K562 (cell line): ENCODE results near the gene GOLIM4. TPM values are rescaled to one million over a fixed set of nuclear protein-coding genes. Genes with fewer than 3 reads are reported as not detected.
A peak's percentile ranks its signal among the peaks of the same experiment; 100 is the strongest.

ENCODE experiments used
- ATAC-seq: fragments of 200-7000 bp; cut with Tn5 transposase; 3 replicates; pipeline ENCODE4 v1.9.1; 2020; ENCODE audit warnings: moderate library complexity
- BruUV-seq: library from RNA; stranded (reverse); fragments of 400-500 nt; replicated peaks from 2 replicates; lab custom pipeline; 2021; lab: Mats Ljungman, UMichigan
- CTCF ChIA-PET: fragments of 300-600 bp; formaldehyde crosslinking; extraction: SDS; loops from one replicate; lab custom pipeline; 2021; ENCODE audit warnings: low intra/inter-chr PET ratio; lab: Yijun Ruan, JAX
- POLR2A ChIA-PET: fragments of 300-600, 350-650 bp; sonication (Branson Sonifier 250); formaldehyde crosslinking; extraction: SDS; loops from one replicate; lab custom pipeline; 2021; ENCODE audit warnings: antibody characterized with exemption, inconsistent platforms; lab: Yijun Ruan, JAX
- DNase-seq, 4 experiments: peaks; one replicate each; pipeline versions ENCODE4 v3.0.0 to v3.0.0-alpha.2; 2011 to 2018; ENCODE audit warnings: low spot score in 3 of 4, mixed read lengths in 3 of 4; ENCODE audit errors: extremely low read depth in 1 of 4
- FAIRE-seq: peaks from 2 replicates; lab custom pipeline; 2011; peaks lifted over from hg19 to GRCh38; lab: Jason Lieb, UNC
- H2AFZ ChIP-seq: 2 replicates; pipeline ENCODE4 v1.6.0; 2011; ENCODE audit warnings: low read depth, low read length, control low read depth, inconsistent platforms
- H3K27ac ChIP-seq: fragments of 200-600 bp; 3 replicates; pipeline ENCODE4 v1.8.0; 2011; ENCODE audit warnings: low read depth, mild to moderate bottlenecking, control low read depth, inconsistent platforms, low read length, moderate library complexity, mixed read lengths; ENCODE audit errors: extremely low read depth
- H3K27me3 ChIP-seq, 2 experiments: fragments of 300-600 bp in 1 of 2; 2 replicates in 1 of 2; 3 replicates in 1 of 2; pipeline versions ENCODE4 v1.6.0 to v1.8.0; 2011; ENCODE audit warnings: inconsistent platforms in 2 of 2, low read length in 2 of 2, mild to moderate bottlenecking in 1 of 2, mixed read lengths in 1 of 2, moderate library complexity in 1 of 2; ENCODE audit not compliant: control insufficient read depth in 2 of 2, insufficient read depth in 2 of 2
- H3K36me3 ChIP-seq: fragments of 300-600 bp; 3 replicates; pipeline ENCODE4 v1.8.0; 2011; ENCODE audit warnings: mild to moderate bottlenecking, low read length, inconsistent platforms; ENCODE audit not compliant: control insufficient read depth, insufficient read depth
- H3K4me1 ChIP-seq, 2 experiments: fragments of 200-600 bp in 1 of 2; replicated peaks in 1 of 2; 2 replicates in 1 of 2; 3 replicates in 1 of 2; pipeline versions ENCODE4 v1.5.1 to v1.8.0; 2011; ENCODE audit warnings: inconsistent platforms in 2 of 2, low read length in 2 of 2, mild to moderate bottlenecking in 1 of 2, mixed read lengths in 1 of 2, moderate library complexity in 1 of 2; ENCODE audit not compliant: control insufficient read depth in 2 of 2, insufficient read depth in 2 of 2
- H3K4me2 ChIP-seq: 2 replicates; pipeline ENCODE4 v1.6.1; 2011; ENCODE audit warnings: low read length, control low read depth, inconsistent platforms, mixed read lengths; ENCODE audit not compliant: insufficient read depth
- H3K4me3 ChIP-seq: fragments of 200-600 bp; sonication (generic), shearing (Covaris generic); 2 replicates; pipeline ENCODE4 v1.5.1; 2016; ENCODE audit warnings: control low read depth, inconsistent platforms
- H3K79me2 ChIP-seq: fragments of 200-600 bp; 3 replicates; pipeline ENCODE4 v1.8.0; 2011; ENCODE audit warnings: low read length, inconsistent platforms; ENCODE audit not compliant: control insufficient read depth, insufficient read depth
- H3K9ac ChIP-seq, 2 experiments: 2 replicates each; pipeline versions ENCODE4 v1.6.0 to v1.6.1; 2011; ENCODE audit warnings: low read depth in 2 of 2, low read length in 2 of 2, control low read depth in 1 of 2, inconsistent platforms in 1 of 2, mild to moderate bottlenecking in 1 of 2, mixed read lengths in 1 of 2; ENCODE audit not compliant: insufficient read depth in 1 of 2
- H3K9me1 ChIP-seq: one replicate; pipeline ENCODE4 v1.6.0; 2011; ENCODE audit warnings: inconsistent platforms, mild to moderate bottlenecking, low read length, moderate library complexity; ENCODE audit not compliant: control insufficient read depth, insufficient read depth
- H3K9me3 ChIP-seq: replicated peaks from 2 replicates; pipeline ENCODE4 v1.5.1; 2011; ENCODE audit warnings: low read depth, low read length, inconsistent platforms; ENCODE audit not compliant: control insufficient read depth, insufficient read depth
- H4K20me1 ChIP-seq: replicated peaks from 2 replicates; pipeline ENCODE4 v1.6.1; 2011; ENCODE audit warnings: low read length, inconsistent platforms, mixed read lengths; ENCODE audit not compliant: control insufficient read depth, insufficient read depth
- CBFA2T3 ChIP-seq: fragments of 450-650 bp; IDR thresholded peaks from 2 replicates; pipeline ENCODE4 v1.6.1; 2017
- CC2D1A ChIP-seq: fragments of 450-650 bp; IDR thresholded peaks from 2 replicates; pipeline ENCODE4 v1.6.1; 2017; ENCODE audit warnings: mild to moderate bottlenecking
- FOSL1 ChIP-seq: fragments of 200-800 bp; sonication (Bioruptor generic); conservative IDR thresholded peaks from 2 replicates; pipeline ENCODE4 v1.6.1; 2016; ENCODE audit warnings: missing genetic modification characterization, missing compliant biosample characterization
- FOXA3 ChIP-seq, 2 experiments: fragments of 450-650 bp in 1 of 2; sonication (generic) in 1 of 2; formaldehyde crosslinking; IDR thresholded peaks in 1 of 2; conservative IDR thresholded peaks in 1 of 2; 2 replicates each; pipeline versions ENCODE4 v1.4.0 to v1.8.0; 2020 to 2022; ENCODE audit warnings: mild to moderate bottlenecking in 2 of 2, missing genetic modification reagents in 1 of 2
- PTTG1 ChIP-seq: fragments of 450-650 bp; IDR thresholded peaks from 2 replicates; pipeline ENCODE4 v1.6.1; 2016; ENCODE audit warnings: low read depth, mild to moderate bottlenecking, missing genetic modification characterization, missing compliant biosample characterization
- RFX7 ChIP-seq: fragments of 250-450 bp; sonication (Bioruptor Pico); IDR thresholded peaks from 2 replicates; pipeline ENCODE4 v1.5.1; 2021; ENCODE audit warnings: mild to moderate bottlenecking
- SRSF3 ChIP-seq: fragments of 200-400 bp; formaldehyde crosslinking; IDR thresholded peaks from 2 replicates; pipeline ENCODE4 v1.6.1; 2016; ENCODE audit warnings: mild to moderate bottlenecking, low read length, moderate library complexity; ENCODE audit not compliant: insufficient read depth
- ZFP1 ChIP-seq: fragments of 450-650 bp; formaldehyde crosslinking; IDR thresholded peaks from 2 replicates; pipeline ENCODE4 v1.4.0; 2020; ENCODE audit warnings: mild to moderate bottlenecking, mixed read lengths
- ZNF184 ChIP-seq: sonication (generic); formaldehyde crosslinking; IDR thresholded peaks from 2 replicates; pipeline ENCODE4 v1.5.0; 2020; ENCODE audit warnings: missing genetic modification reagents
- ZNF830 ChIP-seq: fragments of 250-450 bp; sonication (Bioruptor Pico); IDR thresholded peaks from 2 replicates; pipeline ENCODE4 v1.5.0; 2021; ENCODE audit warnings: mild to moderate bottlenecking
- WGBS: fragments of 100-300 bp; shearing (Covaris generic); methylation state at CpG from one replicate; pipeline ENCODE4 v1.1.6; 2016; ENCODE audit warnings: low coverage, mixed read lengths; ENCODE audit not compliant: insufficient coverage; ENCODE audit errors: missing lambda C conversion rate; 5-methylcytosine and 5-hydroxymethylcytosine counted together
- in situ Hi-C: fragments of 300-500 bp; cut with MboI; formaldehyde crosslinking; loops from 4 replicates; pipeline ENCODE4 v1.15.0; 2018; ENCODE audit warnings: inconsistent platforms, mixed read lengths
- intact Hi-C: fragments of 100-400 bp; cut with micrococcal nuclease; formaldehyde crosslinking; loops from 2 replicates; pipeline ENCODE4 v1.14.2; 2022
- polyA plus RNA-seq, 8 experiments: library from polyadenylated mRNA; depleted of rRNA in 4 of 8; stranded (reverse) in 5 of 8; unstranded in 3 of 8; fragments of >200 nt; fragmentation: Nextera tagmentation in 2 of 8; fragmentation: Illumina TruSeq in 1 of 8; extraction: Ambion mirVana in 2 of 8; extraction: Trizol in 1 of 8; gene quantifications; 2 replicates each; pipeline versions ENCODE4 v1.2.1 to v1.2.3, GENCODE V29; 2011 to 2014; ENCODE audit warnings: inconsistent platforms in 1 of 8, missing spikeins in 1 of 8
- total RNA-seq, 7 experiments: library from RNA; depleted of rRNA in 6 of 7; stranded (reverse); fragments of >200 nt in 6 of 7; fragmentation: Illumina TruSeq in 2 of 7; extraction: Trizol in 2 of 7; gene quantifications; 2 replicates each; pipeline versions ENCODE4 v1.2.1 to v1.2.3, GENCODE V29; 2011 to 2021; ENCODE audit warnings: low replicate concordance in 1 of 7
- TF ChIP-seq, protein P1 (sequence below): fragments of 450-650 bp; IDR thresholded peaks from 2 replicates; pipeline ENCODE4 v1.6.1; 2016; ENCODE audit warnings: mild to moderate bottlenecking
- TF ChIP-seq, protein P2 (sequence below): sonication (generic); formaldehyde crosslinking; IDR thresholded peaks from 2 replicates; pipeline ENCODE4 v1.8.1; 2023; ENCODE audit warnings: mild to moderate bottlenecking, missing genetic modification reagents, moderate library complexity
- TF ChIP-seq, protein P3 (sequence below), 2 experiments: fragments of 450-650 bp in 1 of 2; sonication (generic) in 1 of 2; formaldehyde crosslinking in 1 of 2; IDR thresholded peaks in 1 of 2; conservative IDR thresholded peaks in 1 of 2; 2 replicates each; pipeline versions ENCODE4 v1.6.1 to v1.8.1; 2016 to 2023; ENCODE audit warnings: mild to moderate bottlenecking in 2 of 2, moderate library complexity in 2 of 2, inconsistent platforms in 1 of 2, missing genetic modification reagents in 1 of 2

Gene GOLIM4
- total and polyA plus RNA-seq, 9 of the 15 experiments (the other 6 are each of a cell fraction or from before 2014, with no cell fraction given), result 9.3 to 39.4 (median 31.0) TPM

DNA sequence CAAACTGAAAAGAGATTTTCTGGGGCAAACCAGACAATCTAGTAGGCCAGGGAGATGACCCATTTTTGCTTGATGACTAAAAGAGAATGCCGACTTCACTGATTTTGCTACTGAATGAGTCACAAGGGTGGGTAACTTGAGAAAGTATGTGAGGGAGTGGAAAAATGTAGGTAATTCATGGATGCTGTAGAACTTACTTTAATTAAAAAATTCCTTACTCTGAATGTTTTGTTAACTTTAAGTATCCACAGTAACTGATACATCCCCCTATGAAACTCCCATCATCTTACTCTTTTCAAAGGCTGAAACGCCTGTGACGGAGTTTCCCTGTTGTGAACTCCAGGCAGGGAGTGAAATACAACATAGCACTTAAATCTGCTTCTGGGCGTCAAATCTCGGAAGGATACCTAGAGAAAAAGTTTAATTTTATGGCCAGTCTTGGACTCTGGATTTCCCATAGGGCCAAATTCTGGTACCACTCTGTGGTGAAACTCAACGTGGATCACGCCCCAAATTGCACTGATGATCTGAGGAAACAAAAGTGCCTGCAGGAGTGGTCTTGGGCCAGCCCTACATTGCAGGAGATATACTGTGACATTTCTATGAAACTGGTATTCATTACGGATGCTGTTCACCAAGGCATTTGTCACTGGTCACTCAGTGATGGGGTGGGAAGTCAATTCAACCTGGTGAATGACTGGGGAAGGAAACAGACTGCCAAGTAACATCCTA lies 24.0 kb downstream of the GOLIM4 start:
- no peaks in the 10 kb centered on the region for H3K27me3 ChIP-seq
- in situ Hi-C loops, result no loop called here
- TF ChIP-seq FOSL1 (tag) (peak; percentile 31; the same call in 1 of the 2 replicates), CBFA2T3 (no peak), ZFP1 (CRISPR knock-in tag) (no peak), CC2D1A (no peak), PTTG1 (no peak), SRSF3 (no peak), FOXA3 (CRISPR knock-in tag; conservative IDR thresholded peaks at IDR 0.05 in 1 of 2, IDR thresholded peaks at IDR 0.05 in 1 of 2) (no peak), RFX7 (no peak), ZNF184 (CRISPR knock-in tag) (no peak), ZNF830 (CRISPR knock-in tag) (no peak)
- TF ChIP-seq, protein P1, sequence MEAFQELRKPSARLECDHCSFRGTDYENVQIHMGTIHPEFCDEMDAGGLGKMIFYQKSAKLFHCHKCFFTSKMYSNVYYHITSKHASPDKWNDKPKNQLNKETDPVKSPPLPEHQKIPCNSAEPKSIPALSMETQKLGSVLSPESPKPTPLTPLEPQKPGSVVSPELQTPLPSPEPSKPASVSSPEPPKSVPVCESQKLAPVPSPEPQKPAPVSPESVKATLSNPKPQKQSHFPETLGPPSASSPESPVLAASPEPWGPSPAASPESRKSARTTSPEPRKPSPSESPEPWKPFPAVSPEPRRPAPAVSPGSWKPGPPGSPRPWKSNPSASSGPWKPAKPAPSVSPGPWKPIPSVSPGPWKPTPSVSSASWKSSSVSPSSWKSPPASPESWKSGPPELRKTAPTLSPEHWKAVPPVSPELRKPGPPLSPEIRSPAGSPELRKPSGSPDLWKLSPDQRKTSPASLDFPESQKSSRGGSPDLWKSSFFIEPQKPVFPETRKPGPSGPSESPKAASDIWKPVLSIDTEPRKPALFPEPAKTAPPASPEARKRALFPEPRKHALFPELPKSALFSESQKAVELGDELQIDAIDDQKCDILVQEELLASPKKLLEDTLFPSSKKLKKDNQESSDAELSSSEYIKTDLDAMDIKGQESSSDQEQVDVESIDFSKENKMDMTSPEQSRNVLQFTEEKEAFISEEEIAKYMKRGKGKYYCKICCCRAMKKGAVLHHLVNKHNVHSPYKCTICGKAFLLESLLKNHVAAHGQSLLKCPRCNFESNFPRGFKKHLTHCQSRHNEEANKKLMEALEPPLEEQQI, result no peak
- TF ChIP-seq, protein P2, sequence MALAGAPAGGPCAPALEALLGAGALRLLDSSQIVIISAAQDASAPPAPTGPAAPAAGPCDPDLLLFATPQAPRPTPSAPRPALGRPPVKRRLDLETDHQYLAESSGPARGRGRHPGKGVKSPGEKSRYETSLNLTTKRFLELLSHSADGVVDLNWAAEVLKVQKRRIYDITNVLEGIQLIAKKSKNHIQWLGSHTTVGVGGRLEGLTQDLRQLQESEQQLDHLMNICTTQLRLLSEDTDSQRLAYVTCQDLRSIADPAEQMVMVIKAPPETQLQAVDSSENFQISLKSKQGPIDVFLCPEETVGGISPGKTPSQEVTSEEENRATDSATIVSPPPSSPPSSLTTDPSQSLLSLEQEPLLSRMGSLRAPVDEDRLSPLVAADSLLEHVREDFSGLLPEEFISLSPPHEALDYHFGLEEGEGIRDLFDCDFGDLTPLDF, result no peak
- TF ChIP-seq, protein P3, sequence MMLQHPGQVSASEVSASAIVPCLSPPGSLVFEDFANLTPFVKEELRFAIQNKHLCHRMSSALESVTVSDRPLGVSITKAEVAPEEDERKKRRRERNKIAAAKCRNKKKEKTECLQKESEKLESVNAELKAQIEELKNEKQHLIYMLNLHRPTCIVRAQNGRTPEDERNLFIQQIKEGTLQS (IDR thresholded peaks at IDR 0.05), result 0 out of 2 replicates have a peak, but pooled peaks have one; percentile 7
- TF ChIP-seq, protein P3 (CRISPR knock-in tag; conservative IDR thresholded peaks at IDR 0.05), result no peak
- H3K79me2 ChIP-seq, result peaks cover 44% of the 10 kb centered on the region
- ATAC-seq (no peak), FAIRE-seq (no peak), DNase-seq (no peak)
- H3K36me3 ChIP-seq, result peaks cover 4% of the 10 kb centered on the region; the same call in 2 of the 3 replicates
- no peak overlapping the region for H3K27ac ChIP-seq
- H3K4me3 ChIP-seq, result no peak overlapping the region
- ChIA-PET CTCF (no interaction called here), POLR2A (interaction anchor here (1.1 kb wide), 1 partner anchor 15 kb away, joined by 3 read pairs; no protein-coding TSS in a partner anchor)
- WGBS, result 68% methylated on average over 8 of the region's 8 CpGs
- no peaks in the 10 kb centered on the region; the same call in 1 of the 2 replicates for H3K9me3 ChIP-seq
- no peaks in the 10 kb centered on the region for H3K9me1 ChIP-seq
- H3K4me1 ChIP-seq, result peaks cover 0 to 3% of the 10 kb centered on the region in 2 experiments; a peak in 1 of 5 replicates
- no peak overlapping the region for H3K9ac ChIP-seq
- no peak overlapping the region for H3K4me2 ChIP-seq
- no peak overlapping the region for H2AFZ ChIP-seq
- intact Hi-C loops, result no loop called here
- BruUV-seq, result no TSS peak
- H4K20me1 ChIP-seq, result no peaks in the 10 kb centered on the region
